ENCODE data around the gene HJV. TPM values are rescaled to one million over a fixed set of nuclear protein-coding genes. Genes with fewer than 3 reads are reported as not detected.
A peak's percentile ranks its signal among the peaks of the same experiment; 100 is the strongest.

HJV gene
- total and polyA plus RNA-seq, 7 donors, result not detected

DNA sequence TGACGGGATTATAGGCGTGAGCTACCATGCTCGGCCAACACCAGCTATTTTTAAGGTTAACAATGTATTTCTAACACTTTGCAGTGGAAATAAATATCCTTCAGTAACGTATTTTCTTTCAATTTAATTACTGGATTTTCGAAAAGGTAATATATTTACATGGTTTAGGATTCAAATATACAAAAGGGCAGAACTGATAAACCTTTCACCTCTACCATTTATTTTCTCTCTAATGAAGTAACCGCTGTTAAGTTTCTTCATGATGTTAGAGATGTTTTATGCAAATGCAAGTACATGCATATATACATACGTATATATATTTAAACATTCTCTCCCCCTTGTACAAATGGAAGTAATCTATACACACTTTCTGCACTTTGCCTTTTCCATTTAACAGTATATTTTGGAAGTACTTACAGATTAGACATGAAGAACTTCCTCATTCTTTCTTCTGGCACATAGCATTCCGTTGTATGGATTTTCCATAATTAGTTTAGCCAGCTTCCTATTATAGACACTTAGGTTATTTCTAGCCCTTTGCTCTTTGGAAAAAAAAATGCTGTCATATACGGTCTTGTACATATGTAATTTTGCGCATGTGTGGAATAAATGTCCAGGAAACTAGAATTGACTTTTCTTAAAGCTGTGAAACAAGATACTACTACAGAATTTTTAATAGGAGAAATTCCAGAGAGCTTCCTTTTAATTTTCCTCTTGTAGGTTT lies 14.9 kb upstream of the HJV start:
- H3K4me3 ChIP-seq, result peak overlapping the region in 3 of 4 donors; percentile 63 to 65 (median 63)
- H3K27ac ChIP-seq, result peak overlapping the region; percentile 90 to 94 (median 92)
- H3K27me3 ChIP-seq, result no peaks in the 10 kb centered on the region
- WGBS, 2 donors, result 3 to 5% methylated on average over 10 of the region's 10 CpGs
- H3K36me3 ChIP-seq, result no peaks in the 10 kb centered on the region
- no peak for TF ChIP-seq POLR2A (IDR thresholded peaks at IDR 0.05)
- TF ChIP-seq POLR2AphosphoS5 (IDR thresholded peaks at IDR 0.05), result no peak
- TF ChIP-seq, protein P1, sequence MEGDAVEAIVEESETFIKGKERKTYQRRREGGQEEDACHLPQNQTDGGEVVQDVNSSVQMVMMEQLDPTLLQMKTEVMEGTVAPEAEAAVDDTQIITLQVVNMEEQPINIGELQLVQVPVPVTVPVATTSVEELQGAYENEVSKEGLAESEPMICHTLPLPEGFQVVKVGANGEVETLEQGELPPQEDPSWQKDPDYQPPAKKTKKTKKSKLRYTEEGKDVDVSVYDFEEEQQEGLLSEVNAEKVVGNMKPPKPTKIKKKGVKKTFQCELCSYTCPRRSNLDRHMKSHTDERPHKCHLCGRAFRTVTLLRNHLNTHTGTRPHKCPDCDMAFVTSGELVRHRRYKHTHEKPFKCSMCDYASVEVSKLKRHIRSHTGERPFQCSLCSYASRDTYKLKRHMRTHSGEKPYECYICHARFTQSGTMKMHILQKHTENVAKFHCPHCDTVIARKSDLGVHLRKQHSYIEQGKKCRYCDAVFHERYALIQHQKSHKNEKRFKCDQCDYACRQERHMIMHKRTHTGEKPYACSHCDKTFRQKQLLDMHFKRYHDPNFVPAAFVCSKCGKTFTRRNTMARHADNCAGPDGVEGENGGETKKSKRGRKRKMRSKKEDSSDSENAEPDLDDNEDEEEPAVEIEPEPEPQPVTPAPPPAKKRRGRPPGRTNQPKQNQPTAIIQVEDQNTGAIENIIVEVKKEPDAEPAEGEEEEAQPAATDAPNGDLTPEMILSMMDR (IDR thresholded peaks at IDR 0.05), result no peak
- TF ChIP-seq EP300 (IDR thresholded peaks at IDR 0.05), result no peak
- intact Hi-C loops (cut with DNase I), result no loop called here
- H3K4me1 ChIP-seq, result peaks cover 0 to 30% (median 12%) of the 10 kb centered on the region in 4 donors
- H3K9me3 ChIP-seq, result no peaks in the 10 kb centered on the region
- DNase-seq, result no peak

DNA sequence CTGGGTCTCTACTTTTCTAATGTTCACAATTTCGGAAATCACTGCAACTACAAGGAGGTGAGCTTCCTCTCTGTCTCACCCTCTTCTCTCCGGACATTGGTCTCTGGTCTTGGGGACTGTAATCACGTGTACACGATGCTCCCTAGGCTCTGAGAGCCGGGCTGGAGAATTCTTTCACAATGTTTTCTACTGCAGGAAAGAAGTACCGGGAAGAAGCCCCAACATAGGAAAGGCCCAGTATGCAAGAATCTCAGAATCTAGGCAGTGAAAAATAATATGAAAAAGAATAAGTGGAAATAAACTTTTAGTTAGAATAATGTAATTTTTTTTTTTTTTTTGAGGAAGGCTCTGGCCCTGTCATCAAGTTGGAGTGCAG lies 13.5 kb upstream of the HJV start:
- no peaks in the 10 kb centered on the region for H3K36me3 ChIP-seq
- peaks cover 0 to 30% (median 12%) of the 10 kb centered on the region in 4 donors for H3K4me1 ChIP-seq
- H3K27ac ChIP-seq, result peak overlapping the region; percentile 5 to 94 (median 92)
- DNase-seq, result no peak
- intact Hi-C loops (cut with DNase I), result no loop called here
- 17 to 36% methylated on average over 6 of the region's 6 CpGs for WGBS, 2 donors
- peak overlapping the region in 2 of 4 donors; percentile 24 to 29 for H3K4me3 ChIP-seq
- H3K9me3 ChIP-seq, result no peaks in the 10 kb centered on the region
- H3K27me3 ChIP-seq, result no peaks in the 10 kb centered on the region
- TF ChIP-seq, protein P1 (IDR thresholded peaks at IDR 0.05), result no peak
- TF ChIP-seq POLR2A (IDR thresholded peaks at IDR 0.05) (no peak), EP300 (IDR thresholded peaks at IDR 0.05) (no peak), POLR2AphosphoS5 (IDR thresholded peaks at IDR 0.05) (no peak)

DNA sequence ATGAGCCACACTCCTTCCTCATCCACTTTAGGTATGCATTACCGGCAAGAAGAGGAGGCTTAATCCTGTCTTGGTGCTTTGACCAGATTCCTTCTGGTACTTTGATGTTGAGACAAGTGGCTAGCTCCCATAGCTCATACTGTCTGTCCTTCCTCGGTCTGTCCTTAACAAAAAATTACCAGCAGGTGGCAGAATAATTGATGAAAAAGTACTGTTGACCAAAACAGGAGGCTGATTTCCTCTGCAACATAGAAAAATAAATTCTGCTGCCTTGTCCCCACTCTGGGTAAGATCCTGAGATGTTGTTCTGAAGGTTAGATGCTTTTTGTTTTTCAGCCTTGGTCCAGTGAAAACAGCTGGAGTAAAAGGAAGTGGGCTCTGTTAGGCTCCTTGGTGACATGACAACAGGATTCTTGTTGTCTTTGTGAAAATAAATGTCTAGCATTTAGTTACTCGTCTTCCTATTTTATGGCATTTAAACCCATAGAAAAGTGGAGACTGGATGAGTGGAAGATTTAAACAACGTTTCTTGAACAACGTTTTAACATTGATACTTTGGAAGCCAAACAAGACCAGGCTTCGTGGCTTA lies 11.2 kb upstream of the HJV start:
- no peaks in the 10 kb centered on the region for H3K9me3 ChIP-seq
- no peak for TF ChIP-seq EP300 (IDR thresholded peaks at IDR 0.05)
- TF ChIP-seq, protein P1 (IDR thresholded peaks at IDR 0.05), result peak in 2 of 4 experiments; percentile 13 to 24
- no peak for DNase-seq
- no peaks in the 10 kb centered on the region for H3K27me3 ChIP-seq
- no peaks in the 10 kb centered on the region for H3K36me3 ChIP-seq
- no peak overlapping the region for H3K27ac ChIP-seq
- 50 to 55% methylated on average over 6 of the region's 6 CpGs for WGBS, 2 donors
- no peak overlapping the region for H3K4me3 ChIP-seq
- peaks cover 0 to 18% (median 12%) of the 10 kb centered on the region in 4 donors for H3K4me1 ChIP-seq
- intact Hi-C loops (cut with DNase I), result no loop called here

DNA sequence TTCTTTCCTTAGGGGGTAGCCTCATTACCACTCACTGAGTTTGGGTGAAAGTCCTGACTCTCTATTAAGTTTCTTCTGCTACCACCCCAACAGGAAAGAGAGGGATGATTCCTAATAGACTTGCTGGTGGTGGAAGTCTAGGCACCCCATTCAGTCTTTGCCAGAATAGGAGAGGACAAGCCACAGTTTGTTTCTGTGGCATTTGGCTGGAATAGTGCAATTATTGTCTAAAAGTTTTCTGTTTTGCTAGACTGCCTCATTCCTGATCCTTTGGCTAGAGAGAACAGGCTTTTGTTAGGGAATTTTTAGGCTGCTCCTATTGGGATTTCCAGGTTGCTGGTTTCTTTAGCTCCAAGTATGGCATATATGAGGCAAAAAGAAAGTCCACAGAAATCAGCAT lies 9.9 kb upstream of the HJV start:
- Histone ChIP-seq H3K4me1 (peaks cover 0 to 10% (median 8%) of the 10 kb centered on the region in 4 donors), H3K27ac (peak overlapping the region in 1 of 4 donors; percentile 13), H3K27me3 (no peaks in the 10 kb centered on the region), H3K9me3 (no peaks in the 10 kb centered on the region), H3K4me3 (no peak overlapping the region), H3K36me3 (no peaks in the 10 kb centered on the region)
- intact Hi-C loops (cut with DNase I), result no loop called here
- no peak for DNase-seq
- no peak for TF ChIP-seq POLR2AphosphoS5 (IDR thresholded peaks at IDR 0.05)
- TF ChIP-seq, protein P1 (IDR thresholded peaks at IDR 0.05), result no peak
- no peak for TF ChIP-seq EP300 (IDR thresholded peaks at IDR 0.05)
- TF ChIP-seq POLR2A (IDR thresholded peaks at IDR 0.05), result no peak
